HL-60/S4 treated with phorbol 12-myristate 13-acetate at 8.2 ng/mL for 4 days and 3 days (cell line): ENCODE measurements around the gene MEGF9.
"Not testable (repeated sequence)": the region's sequence is repeated elsewhere in the genome, so short reads cannot be mapped to it uniquely, and the experiment has no call there.

Experiments
- in situ Hi-C: fragments of 300-500 bp; cut with MboI; formaldehyde crosslinking; loops from 2 replicates; pipeline ENCODE4 v1.15.0; 2022; ENCODE audit warnings: low sequenced_read_pairs

The MEGF9 gene

DNA sequence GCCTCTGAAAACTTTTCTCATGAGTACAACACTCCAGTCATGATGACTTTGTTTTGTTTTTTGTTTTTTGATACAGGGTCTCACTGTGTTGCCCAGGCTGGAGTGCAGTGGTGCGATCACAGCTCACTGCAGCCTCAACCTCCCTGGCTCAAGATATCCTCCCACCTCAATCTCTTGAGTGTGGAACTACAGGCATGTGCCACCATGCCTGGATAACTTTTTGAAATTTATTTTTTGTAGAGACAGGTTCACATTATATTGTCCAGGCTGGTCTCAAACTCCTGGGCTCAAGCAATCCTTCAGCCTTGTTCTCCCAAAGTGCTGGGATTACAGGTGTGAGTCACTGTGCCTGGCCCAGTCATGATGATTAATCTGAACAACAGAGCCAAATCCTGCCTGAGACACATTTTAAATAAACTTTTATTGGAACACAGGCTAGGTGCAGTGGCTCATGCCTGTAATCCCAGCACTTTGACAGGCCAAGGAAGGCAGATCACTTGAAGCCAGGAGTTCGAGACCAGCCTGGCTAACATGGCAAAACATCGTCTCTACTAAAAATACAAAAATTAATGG, 85.3 kb downstream of the MEGF9 start:
- in situ Hi-C loops, result not testable (repeated sequence)

DNA sequence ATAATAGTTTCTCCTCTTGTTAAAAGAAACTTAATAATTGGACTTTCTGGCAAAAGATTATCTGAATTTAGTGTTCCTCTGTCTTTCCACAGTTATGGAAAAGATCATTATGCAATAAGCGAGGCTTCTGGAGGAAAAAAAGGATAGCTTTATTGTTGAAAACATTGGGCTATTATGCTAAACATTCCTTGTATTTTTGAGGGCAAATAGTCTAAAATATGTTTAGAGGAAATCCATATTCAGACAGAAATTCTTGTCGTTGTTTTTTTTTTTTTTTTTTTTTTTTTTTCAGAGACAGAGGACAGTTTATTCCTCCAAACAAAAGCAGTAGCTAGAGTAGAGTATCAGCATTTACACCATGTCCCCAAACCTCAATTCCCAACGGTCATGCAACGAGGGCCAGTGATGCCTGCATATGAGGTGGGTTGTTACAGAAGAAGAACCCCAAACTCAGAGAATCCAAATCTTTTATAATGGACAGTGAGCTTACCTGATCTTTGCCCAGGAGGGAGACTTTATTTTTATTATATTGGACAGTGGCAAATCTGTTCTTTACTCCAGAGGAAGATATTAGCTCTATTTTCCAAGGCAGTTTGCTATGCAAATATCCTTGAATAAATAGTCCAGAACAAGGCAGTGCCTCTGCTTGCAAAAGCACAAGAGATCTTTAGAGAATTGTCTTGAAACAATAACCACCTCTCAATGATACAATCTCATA, 85.9 kb downstream of the MEGF9 start:
- in situ Hi-C loops, result no loop called here

DNA sequence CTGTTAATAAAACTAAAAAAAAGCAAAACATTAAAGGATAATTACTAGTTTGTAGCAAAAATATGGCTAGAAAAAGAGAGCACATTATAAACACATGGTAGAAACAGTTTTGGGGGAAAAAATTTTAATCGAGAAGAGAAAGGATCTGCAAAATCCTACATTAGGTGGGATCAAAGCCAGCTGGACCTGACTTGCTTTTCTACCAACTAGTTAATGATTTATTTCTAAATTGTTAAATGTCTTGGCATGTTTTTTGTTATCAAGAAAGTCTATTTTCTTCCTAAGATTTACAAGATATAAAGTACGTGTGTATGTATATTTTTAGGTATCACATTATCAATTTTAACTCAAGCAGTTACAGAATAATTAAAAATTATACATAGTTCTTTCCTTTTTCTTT, 87.2 kb downstream of the MEGF9 start:
- in situ Hi-C loops, result no loop called here

DNA sequence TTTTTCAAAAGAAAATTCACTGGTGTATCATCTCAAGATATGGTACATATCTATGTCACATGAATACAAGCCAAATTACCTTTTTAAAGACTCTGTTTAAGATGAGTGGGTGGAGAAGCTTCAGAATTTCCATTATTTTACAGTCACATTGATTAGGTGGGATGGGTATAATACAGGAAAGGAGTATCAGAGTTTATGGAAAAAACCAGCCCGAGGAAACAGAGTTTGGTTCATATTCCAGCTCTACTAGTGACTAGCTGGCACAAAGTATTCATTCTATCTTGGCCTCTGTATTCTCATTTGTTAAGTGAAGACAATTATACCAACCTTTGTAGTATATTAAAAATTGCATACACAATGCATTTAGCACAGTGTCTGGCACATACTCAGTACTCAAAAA, 87.8 kb downstream of the MEGF9 start:
- in situ Hi-C loops, result no loop called here

DNA sequence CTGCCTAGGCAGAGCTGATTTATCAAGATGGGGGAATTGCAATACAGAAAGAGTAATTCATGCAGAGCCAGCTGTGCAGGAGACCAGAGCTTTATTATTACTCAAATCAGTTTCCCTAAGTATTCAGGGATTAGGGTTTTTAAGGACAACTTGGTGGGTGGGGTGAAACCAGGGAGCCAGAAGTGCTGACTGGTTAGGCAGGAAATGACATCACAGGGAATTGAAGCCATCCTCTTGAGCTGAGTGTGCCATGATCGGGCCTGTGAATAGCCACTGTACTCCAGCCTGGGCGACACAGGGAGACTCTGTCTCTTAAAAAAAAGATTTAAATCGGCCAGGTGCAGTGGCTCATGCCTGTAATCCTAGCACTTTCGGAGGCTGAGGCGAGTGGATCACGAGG, 89.0 kb downstream of the MEGF9 start:
- in situ Hi-C loops, result no loop called here

DNA sequence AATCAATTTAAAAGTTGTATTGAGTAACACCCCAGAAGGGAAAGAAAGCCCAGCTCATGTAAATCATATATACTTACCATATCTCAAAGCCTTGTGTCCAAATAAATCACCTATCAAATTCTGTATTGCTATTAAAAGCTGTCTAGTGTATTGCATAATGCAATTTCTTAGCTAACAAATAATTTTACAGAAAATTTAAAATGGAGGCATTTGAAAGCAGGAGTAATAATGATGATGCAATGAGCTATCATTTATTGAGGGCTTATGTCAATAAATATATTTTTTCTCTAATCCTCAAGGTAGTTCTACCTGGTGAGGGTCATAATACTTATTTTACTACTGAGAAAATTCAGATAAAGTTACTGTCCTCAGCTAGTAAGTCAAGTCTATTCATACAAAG, 91.5 kb downstream of the MEGF9 start:
- in situ Hi-C loops, result no loop called here

DNA sequence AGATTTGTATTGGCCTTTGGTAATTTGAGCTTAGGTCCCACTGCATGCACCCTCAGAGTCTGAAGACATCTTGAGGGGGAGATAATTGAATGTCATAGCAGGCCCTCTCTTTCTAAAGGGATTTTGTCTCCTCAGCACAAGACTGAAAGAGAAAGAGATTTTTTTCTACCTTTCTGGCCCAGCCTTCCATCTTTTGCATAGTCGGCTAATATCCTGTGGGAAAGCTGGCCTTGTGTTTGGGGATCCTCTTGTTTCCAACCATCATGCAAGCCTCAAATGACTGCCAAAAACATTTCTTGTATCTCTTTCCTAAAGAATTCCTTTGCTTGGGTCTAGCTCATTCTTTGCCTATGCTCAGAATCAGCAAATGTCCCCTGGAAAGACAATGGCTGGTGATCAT, 92.3 kb downstream of the MEGF9 start:
- in situ Hi-C loops, result no loop called here

DNA sequence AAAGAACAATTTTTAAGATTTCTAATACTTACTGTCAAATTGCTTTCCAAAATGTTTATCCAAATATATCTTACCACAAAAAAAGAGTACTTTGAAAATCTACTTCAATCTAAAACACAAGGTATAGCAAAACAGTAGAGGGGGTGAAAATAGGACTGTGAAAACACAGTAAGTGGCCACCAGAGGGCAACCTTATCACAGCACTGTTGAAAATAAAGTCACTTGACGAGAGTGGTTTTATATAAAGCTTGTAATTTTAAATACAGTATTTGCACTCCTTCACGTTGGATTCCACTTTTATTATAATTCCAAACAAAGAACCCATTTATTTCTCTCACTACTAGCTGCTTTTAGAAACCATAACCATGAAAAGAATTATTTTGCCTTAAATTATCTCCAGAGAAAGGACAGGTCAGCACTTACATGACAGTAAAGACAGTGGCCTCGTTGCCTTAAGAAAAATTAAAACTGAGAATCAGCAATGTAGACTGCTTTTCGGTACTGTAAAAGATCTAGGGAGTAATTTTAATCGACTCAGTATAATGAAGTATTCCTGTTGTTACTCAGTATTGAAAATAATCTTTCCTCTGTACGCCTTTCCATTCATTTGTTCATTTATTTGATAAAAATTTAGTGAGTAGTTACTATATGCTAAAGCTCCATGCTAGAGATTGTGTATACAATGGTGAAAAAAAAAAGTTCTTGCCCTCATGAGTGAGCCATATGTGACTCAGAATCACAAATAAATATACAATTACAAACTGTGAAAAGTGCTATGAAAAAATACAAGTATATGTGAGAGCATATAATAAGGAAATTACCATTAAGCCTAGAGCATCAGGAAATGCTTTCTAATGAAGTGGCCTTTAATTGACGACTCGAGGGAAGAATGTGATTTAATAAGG, 94.3 kb downstream of the MEGF9 start:
- in situ Hi-C loops, result no loop called here

DNA sequence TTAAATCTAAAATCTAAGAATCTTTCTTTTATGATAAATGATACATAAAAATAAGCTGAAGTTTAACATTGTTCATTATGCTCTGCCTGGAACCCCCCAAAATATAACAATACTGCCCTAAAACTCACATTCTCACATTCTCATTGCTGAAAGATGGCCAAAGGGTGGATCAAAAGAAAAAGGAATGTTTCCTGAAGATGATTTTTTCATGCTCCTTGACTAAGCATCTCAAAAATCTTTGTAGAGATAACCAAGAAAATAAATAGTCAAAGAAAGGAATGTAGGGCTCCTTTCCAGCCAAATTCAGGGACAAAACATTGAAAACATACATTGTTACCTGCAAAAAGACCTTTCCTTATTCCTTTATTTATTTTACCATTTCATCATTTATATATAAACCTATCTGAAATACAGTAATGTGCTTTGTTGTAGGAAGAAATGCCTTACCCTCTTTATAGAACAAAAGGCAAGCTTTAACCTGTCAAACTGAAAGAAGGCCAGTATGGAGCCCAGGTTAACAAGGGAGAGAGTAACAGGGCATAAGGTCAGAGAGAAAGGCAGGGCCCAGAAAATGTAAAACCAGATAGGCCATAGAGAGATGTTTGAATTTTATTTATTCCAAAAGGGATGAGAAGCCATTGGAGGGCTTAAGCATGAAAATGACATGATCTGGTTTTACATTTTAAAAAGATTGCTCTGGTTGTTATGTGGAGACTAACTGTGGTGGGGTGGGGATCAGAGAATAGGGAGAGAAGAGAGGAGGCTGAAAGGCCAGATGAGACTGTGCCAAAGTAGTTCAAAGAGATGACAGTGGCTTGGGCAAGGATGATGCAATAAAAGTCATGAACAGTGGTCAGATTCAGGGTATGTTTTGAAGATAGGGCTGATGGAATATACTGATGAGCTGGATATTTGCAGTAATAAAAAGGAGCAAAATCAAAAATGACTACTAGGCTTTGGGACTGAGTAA, 97.0 kb downstream of the MEGF9 start:
- in situ Hi-C loops, result no loop called here

DNA sequence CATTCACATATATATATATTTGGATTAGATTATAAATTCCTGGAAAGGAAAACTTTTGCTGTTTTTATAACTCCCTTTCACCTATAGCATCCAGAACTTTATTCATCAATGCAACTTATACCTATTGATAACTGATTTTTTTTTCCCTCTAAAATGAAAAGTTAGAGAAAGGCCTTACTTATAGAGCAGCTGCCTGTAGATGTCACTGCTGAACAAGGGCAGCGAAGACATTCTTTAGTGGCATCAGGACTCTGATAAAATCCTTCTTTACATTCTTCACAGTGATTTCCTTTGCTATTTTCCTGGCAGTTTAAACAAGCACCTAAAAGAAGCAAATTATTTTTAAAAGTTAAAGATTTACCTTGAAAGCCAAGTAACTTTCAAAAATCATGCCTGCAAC, 102.1 kb downstream of the MEGF9 start:
- in situ Hi-C loops, result no loop called here

DNA sequence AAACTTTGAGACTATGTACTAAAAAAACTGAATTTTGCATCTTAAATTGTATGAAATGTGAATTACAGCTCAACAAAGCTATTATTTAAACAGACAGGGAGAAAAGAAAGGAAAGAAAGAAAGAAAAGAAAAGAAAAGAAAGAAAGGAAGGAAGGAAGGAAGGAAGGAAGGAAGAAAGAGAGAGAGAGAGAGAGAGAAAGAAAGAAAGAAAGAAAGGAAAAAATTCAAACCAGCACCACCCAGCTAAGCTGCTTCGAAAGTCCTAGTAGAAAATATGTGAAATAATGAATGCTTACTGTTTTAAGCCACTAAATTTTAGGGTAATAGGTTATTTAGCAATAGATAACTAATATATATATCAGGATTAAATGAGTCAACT, 102.6 kb downstream of the MEGF9 start:
- in situ Hi-C loops, result no loop called here

DNA sequence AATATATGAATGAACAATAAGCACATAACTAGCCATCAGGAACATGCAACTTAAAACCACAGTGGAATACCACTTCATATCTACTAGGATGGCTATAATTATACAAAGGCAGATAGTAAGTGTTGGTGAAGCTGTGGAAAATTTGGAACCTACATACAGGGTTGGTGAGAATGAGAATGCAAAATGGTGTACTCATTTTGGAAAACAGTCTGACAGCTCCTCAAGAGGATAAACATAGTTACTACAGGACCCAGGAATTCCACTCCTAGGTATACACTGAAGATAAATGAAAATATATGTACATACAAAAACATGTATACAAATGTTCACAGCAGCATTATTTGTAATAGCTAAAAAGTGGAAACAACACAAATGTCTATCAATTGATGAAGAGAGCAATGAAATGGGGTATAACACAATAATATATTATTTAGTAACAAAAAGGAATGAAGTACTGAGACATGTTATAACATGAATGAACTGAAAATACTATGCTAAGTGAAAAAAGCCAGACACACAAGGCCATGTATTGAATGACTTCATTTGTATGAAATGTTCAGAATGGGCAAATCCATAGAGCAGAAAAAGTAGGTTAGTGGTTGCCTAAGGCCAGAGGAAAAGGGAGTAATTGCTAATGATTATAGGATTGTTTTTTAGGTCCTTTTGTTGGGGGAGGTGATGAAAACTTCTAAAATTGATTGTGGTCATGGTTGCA, 103.1 kb downstream of the MEGF9 start:
- in situ Hi-C loops, result no loop called here

DNA sequence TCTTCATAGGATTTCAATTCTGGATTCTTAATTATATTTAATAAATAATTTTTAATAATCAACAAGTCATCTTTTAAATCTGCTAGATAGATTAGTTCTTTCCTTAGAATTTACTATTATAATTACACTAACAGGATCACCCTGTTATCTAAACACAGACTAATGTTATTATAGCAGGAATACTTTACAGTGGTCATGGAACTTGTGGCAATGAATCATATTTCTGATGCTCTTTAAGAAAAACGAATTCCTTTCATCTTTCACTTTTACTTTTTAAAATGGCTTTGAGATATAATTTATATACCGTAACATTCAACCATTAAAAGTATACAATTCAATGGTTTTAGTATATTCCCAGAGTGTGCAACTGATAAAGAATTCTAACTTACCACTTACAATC, 104.6 kb downstream of the MEGF9 start:
- in situ Hi-C loops, result no loop called here

DNA sequence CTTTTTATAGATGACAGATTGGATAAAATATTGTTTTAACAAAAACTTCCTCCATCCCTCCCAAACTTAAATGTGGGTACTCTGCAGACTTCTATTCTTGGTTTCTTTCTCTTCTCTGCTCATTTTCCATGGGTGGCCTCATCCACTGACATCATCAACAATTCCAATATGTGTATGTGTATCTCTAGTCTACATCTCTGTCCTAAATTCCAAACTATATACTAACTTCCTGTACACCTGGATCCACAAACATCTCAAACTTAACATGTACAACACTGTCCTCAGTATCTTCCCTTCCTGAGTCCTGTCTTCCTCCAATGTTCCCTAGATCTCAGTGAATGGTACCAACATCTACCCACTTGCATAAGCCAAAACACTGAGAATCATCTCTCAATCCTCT, 105.8 kb downstream of the MEGF9 start:
- in situ Hi-C loops, result no loop called here

DNA sequence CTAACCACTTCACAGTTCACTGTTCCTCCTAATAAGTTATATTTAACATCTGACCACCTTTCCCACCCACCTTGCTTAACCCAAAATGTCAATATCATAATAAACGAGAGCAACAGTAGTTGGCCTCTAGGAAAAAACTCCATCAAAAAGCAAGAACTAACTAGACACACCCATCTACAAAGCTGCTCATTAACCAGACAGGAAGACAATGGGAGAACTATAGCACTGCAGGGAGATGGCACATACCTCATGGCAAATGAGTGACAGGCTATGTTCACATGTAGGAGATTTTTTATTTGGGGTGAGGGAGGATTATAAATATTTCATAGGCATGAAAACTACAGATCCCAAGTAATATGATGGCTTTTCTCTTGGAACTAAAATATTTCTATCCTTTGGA, 110.7 kb downstream of the MEGF9 start:
- in situ Hi-C loops, result no loop called here

DNA sequence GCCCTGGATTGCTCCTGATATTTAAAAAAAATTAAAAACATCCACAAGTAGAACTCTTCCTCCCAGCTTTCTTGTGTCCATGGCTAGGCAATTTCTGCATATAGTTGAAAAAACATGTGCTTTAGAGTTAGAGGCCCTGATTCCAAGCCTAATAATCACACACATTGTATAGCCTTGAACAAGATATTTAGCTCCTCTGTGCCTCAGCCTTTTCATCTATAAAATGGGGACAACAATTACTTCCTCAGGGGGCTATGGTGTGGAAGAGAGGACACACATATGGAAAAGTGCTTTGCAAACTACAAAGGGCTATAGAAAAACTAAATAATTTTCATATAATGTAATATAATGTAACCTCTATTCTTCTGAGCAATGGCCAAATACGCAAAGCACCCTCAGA, 111.3 kb downstream of the MEGF9 start:
- in situ Hi-C loops, result no loop called here

DNA sequence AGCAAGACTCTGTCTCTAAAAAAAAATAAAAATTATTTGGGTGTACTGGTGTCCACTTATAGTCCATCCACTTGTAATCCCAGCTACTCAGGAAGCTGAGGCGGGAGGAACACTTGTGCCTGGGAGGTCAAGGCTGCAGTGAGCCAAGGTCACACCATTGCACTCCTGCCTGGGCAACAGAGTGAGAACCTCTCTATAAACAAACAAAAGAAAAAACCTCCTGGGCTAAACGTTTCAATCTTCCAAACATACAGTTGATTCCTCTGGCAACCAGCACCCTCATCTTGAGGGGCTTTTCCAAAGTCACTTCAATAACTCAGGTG, 120.4 kb downstream of the MEGF9 start:
- in situ Hi-C loops, result no loop called here

DNA sequence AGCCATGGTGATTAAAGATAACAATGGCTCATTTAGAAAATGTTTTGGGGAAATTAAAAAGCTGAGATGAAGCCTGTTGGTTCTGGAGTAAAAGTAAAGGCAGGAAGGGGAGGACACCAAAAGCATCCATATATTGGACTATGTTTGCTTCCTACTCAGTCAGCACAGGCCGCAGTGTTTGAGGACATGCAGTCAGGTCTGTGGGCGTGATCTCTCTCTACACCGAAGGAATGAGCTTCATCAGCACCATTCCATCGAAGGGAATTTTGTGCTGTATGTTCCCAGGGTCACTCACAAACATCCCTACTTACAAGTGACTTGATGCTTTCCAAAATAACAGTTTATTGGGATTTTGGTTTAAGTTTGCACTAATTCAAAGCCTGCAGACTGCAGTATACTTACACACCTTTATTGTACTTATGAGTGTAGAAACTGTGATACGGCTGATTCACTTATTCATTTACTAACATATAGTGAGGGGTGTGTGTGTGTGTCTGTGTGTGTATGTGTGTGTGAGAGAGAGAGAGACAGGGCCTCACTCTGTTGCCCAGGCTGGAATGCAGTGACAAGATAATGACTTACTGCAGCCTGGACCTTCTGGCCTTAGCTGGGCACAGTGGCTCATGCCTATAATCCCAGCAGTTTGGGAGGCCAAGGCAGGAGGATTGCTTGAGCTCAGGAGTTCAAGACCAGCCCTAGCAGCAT, 120.9 kb downstream of the MEGF9 start:
- in situ Hi-C loops, result no loop called here

DNA sequence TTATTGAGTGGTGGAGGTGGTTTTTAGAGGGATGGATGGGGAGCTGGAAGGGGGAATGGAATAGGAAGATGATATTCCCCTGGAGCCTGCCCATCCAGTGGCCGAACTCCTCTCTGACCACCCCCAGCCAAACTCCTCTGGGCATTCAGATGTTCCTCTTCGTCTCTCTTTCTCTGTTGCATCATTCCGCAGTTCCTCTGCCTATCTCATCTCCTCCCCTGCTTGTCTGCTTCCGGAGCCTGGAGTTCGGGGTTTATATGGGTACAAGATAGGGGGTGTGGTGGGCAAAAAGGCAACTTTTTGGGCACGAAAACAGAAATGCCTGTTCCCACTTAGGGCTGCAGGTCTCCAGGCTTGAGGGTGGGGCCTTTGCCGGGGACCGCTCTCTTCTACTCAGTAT, 122.1 kb downstream of the MEGF9 start:
- in situ Hi-C loops, result no loop called here

DNA sequence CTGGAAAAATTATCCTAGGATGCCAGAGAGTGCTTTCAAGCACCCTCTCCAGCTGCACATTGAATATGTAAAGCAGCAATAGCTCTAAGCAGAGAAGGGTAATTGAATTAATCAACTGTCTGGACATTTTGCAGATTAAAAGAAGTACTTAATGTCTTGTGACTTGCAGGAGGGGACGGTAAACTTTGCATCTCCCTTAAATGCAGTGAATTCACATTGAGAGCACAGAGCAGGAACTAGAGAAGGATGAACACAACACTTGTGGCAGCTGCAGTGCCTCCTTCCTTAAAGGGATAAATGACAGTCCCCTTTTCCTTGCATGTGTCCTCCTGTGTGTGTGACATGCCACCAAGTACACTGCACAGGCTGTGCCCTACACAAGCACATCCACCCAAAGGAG, 126.9 kb downstream of the MEGF9 start:
- in situ Hi-C loops, result no loop called here
